Ectodermal cell (in vitro differentiated cells): ENCODE results near the gene ESPN.

Experiments used
- H3K27ac ChIP-seq: 2 replicates; pipeline ENCODE4 v1.7.0; 2013; ENCODE audit warnings: mild to moderate bottlenecking, low read depth, low read length; ENCODE audit not compliant: insufficient read depth, poor library complexity, severe bottlenecking
- H3K27me3 ChIP-seq: 2 replicates; pipeline ENCODE4 v1.7.0; 2013; ENCODE audit warnings: mild to moderate bottlenecking, low read length; ENCODE audit not compliant: insufficient read depth, control insufficient read depth, poor library complexity, severe bottlenecking
- H3K36me3 ChIP-seq: one replicate; pipeline ENCODE4 v1.7.0; 2013; ENCODE audit warnings: low read length; ENCODE audit not compliant: control insufficient read depth, insufficient read depth
- H3K4me1 ChIP-seq: one replicate; pipeline ENCODE4 v1.7.0; 2013; ENCODE audit warnings: low read length; ENCODE audit not compliant: control insufficient read depth, insufficient read depth
- H3K4me3 ChIP-seq: 2 replicates; pipeline ENCODE4 v1.7.0; 2013; ENCODE audit warnings: low read depth, low read length, control low read depth; ENCODE audit not compliant: insufficient read depth
- H3K9me3 ChIP-seq: 2 replicates; pipeline ENCODE4 v1.7.0; 2013; ENCODE audit warnings: mild to moderate bottlenecking, low read length, moderate library complexity; ENCODE audit not compliant: control insufficient read depth
- whole genome bisulfite sequencing, 2 experiments: methylation state at CpG; one replicate each; pipeline ENCODE4 v1.1.7; 2013; ENCODE audit warnings: missing lambda C conversion rate in 2 of 2; 5-methylcytosine and 5-hydroxymethylcytosine counted together

Gene ESPN

DNA sequence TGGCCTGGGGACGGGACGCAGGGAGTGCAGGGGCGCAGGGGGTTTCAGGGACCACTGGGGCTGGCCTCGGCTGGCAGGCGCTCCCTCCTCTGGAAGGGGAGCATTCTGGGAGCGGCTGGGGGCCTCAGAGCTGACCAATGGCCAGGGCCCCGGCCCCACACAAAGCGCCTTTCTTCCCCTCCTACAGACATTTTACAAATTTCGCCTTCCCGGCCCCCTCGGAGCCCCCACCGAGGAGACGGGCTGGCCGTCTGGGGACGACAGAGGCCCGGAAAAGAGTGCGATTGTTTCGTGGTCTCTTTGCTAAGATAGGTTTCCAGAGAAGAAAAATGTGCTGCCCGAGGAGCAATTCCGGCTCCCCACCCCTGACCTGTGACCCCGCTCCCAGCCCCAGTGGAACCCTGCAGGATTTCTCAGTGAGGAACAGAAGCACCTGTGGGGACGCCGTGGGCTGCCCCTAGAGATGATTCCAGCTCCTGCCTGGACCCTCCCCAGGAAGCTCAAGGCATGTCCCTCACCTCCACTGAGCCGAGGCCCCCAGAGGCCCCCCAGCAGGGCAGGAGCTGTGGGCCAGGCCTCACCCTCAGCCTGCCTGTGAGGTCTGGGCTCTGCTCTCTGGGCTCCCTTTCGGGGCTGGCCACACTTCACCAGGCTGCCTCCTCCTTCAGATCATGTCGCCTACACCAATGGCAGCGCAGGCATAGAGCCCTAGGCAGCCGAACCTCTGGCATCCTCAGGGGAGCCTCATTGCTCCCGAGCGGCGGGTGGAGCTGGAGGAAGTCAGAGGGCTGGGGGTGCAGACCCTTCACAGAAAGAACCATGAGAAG, 81.8 kb downstream of the ESPN start:
- no peak overlapping the region for H3K27ac ChIP-seq

DNA sequence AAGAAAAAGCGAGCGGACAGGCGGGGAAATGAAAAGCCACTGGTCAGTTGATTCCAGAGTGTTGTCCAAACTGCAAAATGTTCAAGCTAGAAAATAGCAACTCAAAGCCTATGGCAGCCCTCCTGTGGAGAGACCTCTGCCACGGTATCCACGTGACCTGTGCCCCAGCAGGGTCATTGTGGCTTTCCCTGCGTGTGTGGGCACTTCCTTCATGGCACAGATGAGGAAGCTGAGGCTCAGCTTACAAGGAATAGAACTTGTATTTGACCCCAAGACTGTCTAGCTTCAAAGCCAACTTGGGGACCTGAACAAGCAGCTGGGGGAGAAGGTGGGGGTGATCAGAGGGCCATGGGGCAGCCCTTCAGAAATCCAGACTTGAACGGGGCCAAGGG, 82.5 kb downstream of the ESPN start:
- Histone ChIP-seq H3K27ac (no peak overlapping the region), H3K4me3 (no peak overlapping the region), H3K27me3 (no peaks in the 10 kb centered on the region), H3K4me1 (peaks cover 11% of the 10 kb centered on the region), H3K9me3 (no peaks in the 10 kb centered on the region), H3K36me3 (no peaks in the 10 kb centered on the region)
- WGBS, 2 experiments: 88 to 90% methylated on average over 7 of the region's 7 CpGs

More for the DNA sequence above, 81.8 kb downstream of the ESPN start:
- H3K9me3 ChIP-seq: no peaks in the 10 kb centered on the region
- H3K36me3 ChIP-seq: no peaks in the 10 kb centered on the region
- H3K4me3 ChIP-seq: no peak overlapping the region
- peaks cover 6% of the 10 kb centered on the region for H3K4me1 ChIP-seq
- no peaks in the 10 kb centered on the region for H3K27me3 ChIP-seq
- 87% methylated on average over 31 of the region's 31 CpGs for WGBS, 2 experiments

DNA sequence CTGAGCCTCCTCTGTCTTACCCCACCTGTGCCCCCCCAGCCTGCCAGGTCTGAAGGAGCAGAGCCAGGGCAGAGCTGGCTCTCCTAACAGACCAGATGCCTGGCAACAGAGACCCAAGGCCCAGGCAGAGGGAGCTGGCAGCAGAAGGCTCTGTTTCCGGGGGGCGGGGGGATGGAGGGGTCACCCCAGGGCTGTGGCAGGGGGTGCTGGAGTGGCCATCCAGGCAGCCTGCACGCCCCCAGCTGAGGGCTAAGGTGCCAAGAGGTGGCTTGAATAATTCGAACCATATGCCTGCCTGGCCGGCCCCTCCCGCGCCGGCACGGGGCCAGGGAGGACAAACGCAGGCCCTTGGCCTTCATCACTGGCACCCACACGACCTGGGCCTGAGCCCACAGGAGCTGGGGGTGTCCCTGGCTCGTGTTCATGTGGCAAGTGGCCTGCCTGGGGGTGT, 82.9 kb downstream of the ESPN start:
- H3K4me3 ChIP-seq: no peak overlapping the region
- H3K27me3 ChIP-seq: no peaks in the 10 kb centered on the region
- H3K9me3 ChIP-seq: no peaks in the 10 kb centered on the region
- WGBS, 2 experiments: 93 to 94% methylated on average over 12 of the region's 12 CpGs
- H3K36me3 ChIP-seq: no peaks in the 10 kb centered on the region
- no peak overlapping the region for H3K27ac ChIP-seq
- peaks cover 16% of the 10 kb centered on the region for H3K4me1 ChIP-seq

DNA sequence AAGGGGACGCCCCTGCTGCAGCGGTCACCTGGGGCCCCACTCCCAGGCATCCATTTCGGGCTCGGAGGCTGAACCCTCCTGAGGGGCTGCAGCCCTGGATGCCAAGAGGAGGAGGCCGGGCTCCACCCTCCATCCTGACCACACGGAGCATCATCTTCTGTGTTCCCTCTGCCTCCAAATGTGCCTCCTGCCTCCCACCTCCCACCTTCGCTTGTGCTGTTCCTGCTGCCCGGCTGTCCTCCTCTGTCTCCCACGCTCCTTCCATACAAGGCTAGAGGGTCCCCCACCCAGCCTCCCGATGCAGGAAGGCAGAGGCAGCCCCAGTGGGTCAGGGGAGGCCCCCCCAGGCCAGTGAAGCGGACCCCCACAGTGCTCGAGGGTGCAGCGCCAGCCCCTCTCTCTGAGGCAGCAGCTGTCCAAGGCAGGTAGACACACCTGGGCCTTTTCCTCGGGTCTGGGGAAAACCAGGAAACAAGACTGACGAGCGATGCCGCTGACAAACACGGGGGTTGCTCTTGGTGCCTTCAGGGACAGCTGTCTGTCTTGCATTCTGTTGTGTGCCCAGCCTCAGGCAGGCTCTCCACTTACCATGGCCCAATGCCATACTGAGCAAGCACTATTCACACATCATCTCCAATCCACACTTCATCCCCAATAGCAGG, 83.7 kb downstream of the ESPN start:
- H3K27me3 ChIP-seq: no peaks in the 10 kb centered on the region
- WGBS, 2 experiments: 87 to 88% methylated on average over 18 of the region's 18 CpGs
- no peaks in the 10 kb centered on the region for H3K36me3 ChIP-seq
- H3K4me1 ChIP-seq: peaks cover 21% of the 10 kb centered on the region
- no peak overlapping the region for H3K27ac ChIP-seq
- no peaks in the 10 kb centered on the region for H3K9me3 ChIP-seq
- no peak overlapping the region for H3K4me3 ChIP-seq

DNA sequence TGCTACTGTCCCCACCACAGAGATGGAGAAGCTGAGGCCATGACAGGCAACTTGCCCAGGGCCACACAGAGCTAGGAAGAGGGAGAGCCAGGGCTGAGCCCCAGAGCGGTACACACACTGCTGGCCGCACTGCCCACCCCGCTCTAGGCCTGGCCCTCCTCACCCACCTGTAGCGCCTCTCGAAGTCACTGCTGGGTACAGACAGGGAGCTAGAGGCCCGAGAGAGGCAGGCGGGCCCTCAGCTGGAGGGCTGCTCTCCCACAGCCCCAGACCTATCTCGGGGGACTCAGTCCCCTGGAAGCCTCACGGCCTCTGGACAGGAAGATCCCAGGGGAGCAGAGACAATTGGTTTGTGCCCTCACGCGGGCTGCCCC, 84.2 kb downstream of the ESPN start:
- Histone ChIP-seq H3K36me3 (no peaks in the 10 kb centered on the region), H3K9me3 (no peaks in the 10 kb centered on the region), H3K27ac (no peak overlapping the region), H3K4me3 (no peak overlapping the region), H3K4me1 (peaks cover 22% of the 10 kb centered on the region), H3K27me3 (no peaks in the 10 kb centered on the region)
- WGBS, 2 experiments: 92 to 93% methylated on average over 11 of the region's 11 CpGs

DNA sequence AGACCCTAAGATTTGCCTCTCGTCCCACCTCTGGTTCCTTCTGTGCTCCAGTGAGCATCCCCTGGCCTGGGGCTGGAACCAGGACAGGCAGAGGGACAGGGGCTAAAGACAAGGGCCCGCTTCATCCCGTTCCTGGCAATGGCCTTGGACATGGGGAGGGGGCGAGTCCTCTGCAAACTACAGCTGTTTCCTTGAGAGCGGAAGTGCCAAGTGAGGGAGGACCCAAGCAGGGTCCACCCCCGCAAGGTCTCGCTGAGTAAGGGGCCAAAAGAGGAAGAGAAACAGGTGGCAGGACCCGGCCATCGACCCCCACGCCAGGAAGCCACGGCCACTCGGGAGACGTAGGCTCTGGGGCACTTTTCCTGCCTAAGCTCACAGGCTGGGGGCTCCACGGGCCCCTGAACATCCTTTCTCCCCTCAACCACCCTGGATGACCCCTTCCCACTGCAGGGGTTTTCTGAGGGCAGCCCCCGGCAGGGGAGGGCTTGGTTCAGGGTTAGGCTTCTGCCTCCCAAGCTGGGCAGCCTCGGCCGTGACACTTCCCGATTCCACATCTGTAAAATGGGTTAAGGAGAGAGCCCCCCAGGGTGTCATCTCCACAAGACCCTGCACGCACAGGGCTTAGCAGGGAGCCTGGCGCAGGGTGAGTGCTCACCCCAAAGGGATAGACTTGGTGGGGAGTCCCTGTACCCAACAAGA, 84.8 kb downstream of the ESPN start:
- Histone ChIP-seq H3K4me1 (peaks cover 22% of the 10 kb centered on the region), H3K36me3 (no peaks in the 10 kb centered on the region), H3K27ac (no peak overlapping the region), H3K4me3 (no peak overlapping the region), H3K9me3 (no peaks in the 10 kb centered on the region), H3K27me3 (no peaks in the 10 kb centered on the region)
- 88 to 90% methylated on average over 20 of the region's 20 CpGs for WGBS, 2 experiments

DNA sequence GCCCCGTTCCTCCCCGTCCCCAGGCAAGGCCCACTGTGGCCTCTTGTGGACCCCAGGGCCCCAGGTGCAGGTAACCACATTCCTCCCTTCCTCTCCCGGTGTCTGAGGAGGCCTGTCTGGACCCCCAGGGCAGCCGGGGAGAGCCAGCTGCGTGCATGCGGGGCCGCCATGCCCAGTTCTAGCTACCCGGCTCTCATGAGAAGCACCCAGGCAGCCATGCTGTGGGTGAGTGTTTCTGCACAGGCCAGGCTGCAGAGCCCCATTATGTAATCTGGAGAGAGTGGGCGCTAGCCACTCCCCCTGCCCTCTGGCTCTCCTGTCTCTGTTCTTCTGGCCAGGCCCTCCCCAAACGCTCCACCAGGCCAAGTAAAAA, 85.3 kb downstream of the ESPN start:
- H3K4me3 ChIP-seq: no peak overlapping the region
- peaks cover 22% of the 10 kb centered on the region for H3K4me1 ChIP-seq
- H3K27ac ChIP-seq: no peak overlapping the region

DNA sequence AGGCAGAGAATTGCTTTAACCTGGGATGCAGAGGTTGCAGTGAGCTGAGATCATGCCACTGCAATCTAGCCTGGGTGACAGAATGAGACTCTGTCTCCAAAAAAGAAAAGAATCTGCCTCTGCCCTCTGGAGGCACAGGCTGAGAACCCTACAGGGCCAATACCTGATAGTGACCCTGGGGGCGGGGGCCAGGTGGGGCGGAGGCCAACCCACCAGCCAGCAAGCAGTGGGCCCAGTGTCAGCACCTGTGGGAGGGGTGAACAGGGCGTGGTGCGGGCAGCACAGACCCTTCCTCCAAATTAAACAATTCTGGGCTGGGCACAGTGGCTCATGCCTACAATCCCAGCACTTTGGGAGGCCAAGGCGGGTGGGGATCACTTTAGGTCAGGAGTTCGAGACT, 85.9 kb downstream of the ESPN start:
- Histone ChIP-seq H3K27me3 (no peaks in the 10 kb centered on the region), H3K27ac (no peak overlapping the region), H3K36me3 (no peaks in the 10 kb centered on the region), H3K4me1 (peaks cover 22% of the 10 kb centered on the region), H3K4me3 (no peak overlapping the region), H3K9me3 (no peaks in the 10 kb centered on the region)
- 91 to 94% methylated on average over 6 of the region's 6 CpGs for WGBS, 2 experiments

More for the DNA sequence above, 85.3 kb downstream of the ESPN start:
- 90 to 91% methylated on average over 10 of the region's 10 CpGs for WGBS, 2 experiments
- Histone ChIP-seq H3K9me3 (no peaks in the 10 kb centered on the region), H3K27me3 (no peaks in the 10 kb centered on the region), H3K36me3 (no peaks in the 10 kb centered on the region)
